Testis (tissue), 2 donors: ENCODE measurements around the gene CA10.

Experiments
- POLR2A ChIP-seq: fragments of 450-650 bp; IDR thresholded peaks from one replicate; pipeline ENCODE4 v1.6.1; 2017; ENCODE audit warnings: antibody characterized with exemption, mild to moderate bottlenecking, moderate library complexity
- TF ChIP-seq, protein P1 (sequence below), 3 experiments: fragments of 450-650 bp in 2 of 3; fragments of 200-600 bp in 1 of 3; sonication (generic) in 1 of 3; IDR thresholded peaks; one replicate each; pipeline ENCODE4 v1.5.1; 2016 to 2019; ENCODE audit warnings: antibody characterized with exemption in 3 of 3, mild to moderate bottlenecking in 2 of 3, moderate library complexity in 1 of 3

DNA sequence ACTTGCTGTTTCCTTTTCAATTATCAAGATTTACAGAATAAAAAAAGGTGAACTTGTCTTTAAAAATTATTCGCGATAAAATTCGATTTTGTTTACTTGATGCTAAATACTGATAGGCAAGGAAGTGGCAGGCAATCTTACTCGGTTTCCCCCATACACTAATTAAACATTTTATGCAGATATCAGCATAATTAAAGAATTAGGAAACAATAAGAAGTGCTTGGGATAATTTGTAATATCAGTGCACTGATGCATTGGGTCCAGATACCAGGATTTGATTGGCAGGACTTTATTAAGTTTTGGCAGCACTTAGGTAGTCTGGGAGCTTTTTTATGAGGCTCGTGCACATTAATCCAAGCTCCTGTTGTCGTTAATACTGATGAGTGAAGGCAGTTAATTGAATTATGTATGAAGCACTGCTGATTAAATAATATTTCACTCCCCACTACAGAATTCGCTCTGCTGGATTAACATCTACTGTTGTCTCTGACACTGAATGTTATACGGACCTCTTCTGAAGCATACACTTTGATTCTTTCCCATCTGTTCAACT, 165.6 kb downstream of the CA10 start:
- TF ChIP-seq, protein P1, sequence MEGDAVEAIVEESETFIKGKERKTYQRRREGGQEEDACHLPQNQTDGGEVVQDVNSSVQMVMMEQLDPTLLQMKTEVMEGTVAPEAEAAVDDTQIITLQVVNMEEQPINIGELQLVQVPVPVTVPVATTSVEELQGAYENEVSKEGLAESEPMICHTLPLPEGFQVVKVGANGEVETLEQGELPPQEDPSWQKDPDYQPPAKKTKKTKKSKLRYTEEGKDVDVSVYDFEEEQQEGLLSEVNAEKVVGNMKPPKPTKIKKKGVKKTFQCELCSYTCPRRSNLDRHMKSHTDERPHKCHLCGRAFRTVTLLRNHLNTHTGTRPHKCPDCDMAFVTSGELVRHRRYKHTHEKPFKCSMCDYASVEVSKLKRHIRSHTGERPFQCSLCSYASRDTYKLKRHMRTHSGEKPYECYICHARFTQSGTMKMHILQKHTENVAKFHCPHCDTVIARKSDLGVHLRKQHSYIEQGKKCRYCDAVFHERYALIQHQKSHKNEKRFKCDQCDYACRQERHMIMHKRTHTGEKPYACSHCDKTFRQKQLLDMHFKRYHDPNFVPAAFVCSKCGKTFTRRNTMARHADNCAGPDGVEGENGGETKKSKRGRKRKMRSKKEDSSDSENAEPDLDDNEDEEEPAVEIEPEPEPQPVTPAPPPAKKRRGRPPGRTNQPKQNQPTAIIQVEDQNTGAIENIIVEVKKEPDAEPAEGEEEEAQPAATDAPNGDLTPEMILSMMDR (IDR thresholded peaks at IDR 0.05), result no peak
- TF ChIP-seq POLR2A, result no peak
